ENCODE results near the gene PHACTR2.

- TF ChIP-seq CTCF (conservative IDR thresholded peaks at IDR 0.05), result no peak
- no peak for TF ChIP-seq ZFX (IDR thresholded peaks at IDR 0.05)
Measured at GRCh38 chr6:143726015-143726647, 48.4 kb downstream of the PHACTR2 start.
